ENCODE results near the gene APBA1. TPM values are rescaled to one million over a fixed set of nuclear protein-coding genes. Genes with fewer than 3 reads are reported as not detected.

APBA1 gene
- total and polyA plus RNA-seq, 2 of the 8 experiments (the other 6 are each of a cell fraction or from before 2014, with no cell fraction given), result 0.36 to 0.60 TPM

DNA sequence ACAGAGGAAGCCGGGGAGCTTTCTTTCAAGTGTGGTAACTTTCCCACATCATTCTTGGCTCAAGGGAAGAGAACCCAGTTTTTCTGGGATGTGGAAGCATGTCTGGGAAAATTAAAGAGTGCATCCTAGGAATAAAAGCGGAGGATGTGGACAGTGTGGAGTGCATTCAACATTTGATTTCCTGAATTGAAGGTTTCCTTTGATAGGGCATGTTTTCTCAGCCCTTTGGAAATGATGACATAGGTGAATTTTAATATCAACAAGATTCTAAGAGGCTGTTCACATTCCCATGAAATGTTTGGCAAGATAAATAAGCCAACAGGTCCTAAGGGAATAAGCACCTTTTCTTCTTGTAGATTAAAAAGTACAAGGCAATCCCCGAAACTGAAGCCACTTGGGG lies 283.6 kb downstream of the APBA1 start:
- no peak for TF ChIP-seq ATF3 (IDR thresholded peaks at IDR 0.05; ENCODE audit: insufficient read depth, low read depth, low read length)
- no peak for TF ChIP-seq POLR2AphosphoS5 (IDR thresholded peaks at IDR 0.05; ENCODE audit: low read depth, low read length)
- TF ChIP-seq TAF1 (IDR thresholded peaks at IDR 0.05; ENCODE audit: low read depth, low read length), result no peak
- no peak for TF ChIP-seq HDAC2 (IDR thresholded peaks at IDR 0.05; ENCODE audit: borderline replicate concordance in 1 of 2, low read depth in 2 of 2, low read length in 2 of 2)
- TF ChIP-seq CHD2 (IDR thresholded peaks at IDR 0.05; ENCODE audit: low read length), result no peak
- TF ChIP-seq SUZ12 (IDR thresholded peaks at IDR 0.05; ENCODE audit: low read length), result no peak
- no peak for TF ChIP-seq RNF2 (IDR thresholded peaks at IDR 0.05; ENCODE audit: borderline replicate concordance, low read depth, low read length, missing control alignments, poor library complexity, severe bottlenecking)
- no peak for TF ChIP-seq KDM5A (IDR thresholded peaks at IDR 0.05; ENCODE audit: low read length)
- no peak for TF ChIP-seq RBBP5 (IDR thresholded peaks at IDR 0.05; ENCODE audit: borderline replicate concordance, low read depth, low read length)
- no peaks in the 10 kb centered on the region for H3K27me3 ChIP-seq (replicated peaks in 1 of 4; ENCODE audit: control insufficient read depth in 3 of 4, extremely low read depth in 1 of 4, insufficient read depth in 3 of 4, low read length in 3 of 4)
- no peaks in the 10 kb centered on the region for H3K23me2 ChIP-seq (ENCODE audit: low read depth, low read length)
- H2BK15ac ChIP-seq (ENCODE audit: low read length), result no peak overlapping the region
- no peaks in the 10 kb centered on the region for H3K79me1 ChIP-seq (ENCODE audit: low read depth, low read length)
- peaks cover 0 to 17% (median 2%) of the 10 kb centered on the region in 4 experiments; a peak in 5 of 8 replicates for H3K36me3 ChIP-seq (ENCODE audit: control insufficient read depth in 2 of 4, insufficient read depth in 4 of 4, low read length in 3 of 4)
- H2AFZ ChIP-seq (ENCODE audit: low read length), result no peak overlapping the region
- no peak overlapping the region for H3K4ac ChIP-seq (replicated peaks; ENCODE audit: insufficient read length, low read depth, low read length)
- H3K79me2 ChIP-seq (ENCODE audit: control insufficient read depth in 1 of 2, insufficient read depth in 2 of 2, low read length in 2 of 2), result no peaks in the 10 kb centered on the region
- H3K9ac ChIP-seq (replicated peaks in 1 of 4; ENCODE audit: extremely low read depth in 1 of 4, low read depth in 3 of 4, low read length in 3 of 4), result no peak overlapping the region
- H3K9me3 ChIP-seq (ENCODE audit: insufficient read depth in 2 of 2, low read depth in 1 of 2, low read length in 1 of 2), result no peaks in the 10 kb centered on the region
- H2BK120ac ChIP-seq (replicated peaks; ENCODE audit: low read depth, low read length), result no peak overlapping the region
- H4K91ac ChIP-seq (replicated peaks; ENCODE audit: insufficient read length, low read length), result no peak overlapping the region
- CTCF ChIA-PET (ENCODE audit: partially characterized antibody), result no interaction called here
- no peak overlapping the region for H4K8ac ChIP-seq (ENCODE audit: extremely low read depth, insufficient read depth, low read length)
- no peak overlapping the region for H4K5ac ChIP-seq (ENCODE audit: insufficient read length, low read depth, low read length)
- H2AK5ac ChIP-seq (ENCODE audit: low read depth, low read length), result no peak overlapping the region
- H3K56ac ChIP-seq (replicated peaks; ENCODE audit: insufficient read length, low read depth, low read length), result no peak overlapping the region
- no peak overlapping the region for H3K23ac ChIP-seq (ENCODE audit: insufficient read length)
- H3K14ac ChIP-seq (ENCODE audit: insufficient read length), result no peak overlapping the region
- H3K4me2 ChIP-seq (ENCODE audit: insufficient read depth in 1 of 2, low read depth in 2 of 2, low read length in 2 of 2), result no peak overlapping the region
- no peak overlapping the region for H2BK5ac ChIP-seq (ENCODE audit: low read depth, low read length)
- no peaks in the 10 kb centered on the region for H4K20me1 ChIP-seq (replicated peaks in 1 of 2; ENCODE audit: control insufficient read depth in 1 of 2, insufficient read depth in 2 of 2, low read length in 2 of 2)
- no peak overlapping the region for H3K18ac ChIP-seq (ENCODE audit: extremely low read depth, low read length)
- 90% methylated on average over 3 of the region's 3 CpGs; no CpG with 5 or more reads in 1 of the 2 experiments for WGBS, 2 experiments (ENCODE audit: extremely low coverage in 1 of 2, insufficient coverage in 1 of 2, insufficient read length in 1 of 2, insufficient replicate concordance in 2 of 2, low coverage in 1 of 2, low lambda C conversion rate in 2 of 2, missing lambda C conversion rate in 1 of 2)
- POLR2A ChIA-PET (ENCODE audit: partially characterized antibody), result interaction anchor here (0.7 kb wide), 1 partner anchor 116 kb away, joined by 3 read pairs; no protein-coding TSS in a partner anchor
- DNase-seq (ENCODE audit: low read depth in 1 of 2, low spot score in 2 of 2) (no peak), FAIRE-seq (no peak)
- H3K4me3 ChIP-seq (ENCODE audit: extremely low read depth in 1 of 4, insufficient read depth in 2 of 4, low read depth in 3 of 4, low read length in 4 of 4), result no peak overlapping the region
- H2BK12ac ChIP-seq (ENCODE audit: low read depth, low read length), result no peak overlapping the region
- peaks cover 0 to 2% (median under 1%) of the 10 kb centered on the region in 4 experiments; a peak in 2 of 7 replicates for H3K4me1 ChIP-seq (replicated peaks in 1 of 4; ENCODE audit: control insufficient read depth in 3 of 4, insufficient read depth in 4 of 4, low read length in 3 of 4)
- no peak overlapping the region for H3K27ac ChIP-seq (ENCODE audit: low read depth, low read length)
- no peak overlapping the region for H2BK20ac ChIP-seq (ENCODE audit: low read length)

All from H1 (cell line).